H54 (cell line): Measurements from ENCODE around the gene TEX48.

ENCODE experiments used
- DNase-seq: peaks from one replicate; pipeline ENCODE4 v3.0.0; 2011; ENCODE audit warnings: low spot score, mixed read lengths; ENCODE audit not compliant: insufficient read length
- FAIRE-seq: peaks from 3 replicates; lab custom pipeline; 2011; peaks lifted over from hg19 to GRCh38; lab: Jason Lieb, UNC
- POLR2A ChIP-seq: IDR thresholded peaks from 2 replicates; pipeline ENCODE4 v1.6.1; 2011; ENCODE audit warnings: low read depth, mild to moderate bottlenecking, low read length

Gene TEX48

GRCh38 chr9:114641967-114642366 is 40.0 kb downstream of the TEX48 start:
- no peak for DNase-seq
- TF ChIP-seq POLR2A = no peak
- no peak for FAIRE-seq

GRCh38 chr9:114638404-114638803 is 43.6 kb downstream of the TEX48 start:
- no peak for FAIRE-seq
- no peak for DNase-seq
- no peak for TF ChIP-seq POLR2A

GRCh38 chr9:114634387-114634786 is 47.6 kb downstream of the TEX48 start:
- no peak for TF ChIP-seq POLR2A
- FAIRE-seq (no peak), DNase-seq (no peak)

GRCh38 chr9:114633438-114634089 is 48.4 kb downstream of the TEX48 start:
- TF ChIP-seq POLR2A = no peak
- FAIRE-seq = no peak
- DNase-seq = no peak

- TF ChIP-seq POLR2A = no peak
- FAIRE-seq (no peak), DNase-seq (no peak)
These were observed 50.8 kb downstream of the TEX48 start for GRCh38 chr9:114631166-114631565.

- no peak for TF ChIP-seq POLR2A
- FAIRE-seq (no peak), DNase-seq (no peak)
These were observed 52.4 kb downstream of the TEX48 start for GRCh38 chr9:114629563-114630090.

- FAIRE-seq (no peak), DNase-seq (no peak)
- no peak for TF ChIP-seq POLR2A
These were observed 54.4 kb downstream of the TEX48 start for GRCh38 chr9:114627553-114627952.

- no peak for FAIRE-seq
- no peak for TF ChIP-seq POLR2A
- no peak for DNase-seq
These were observed 55.5 kb downstream of the TEX48 start for GRCh38 chr9:114626415-114627020.

GRCh38 chr9:114624677-114625076 is 57.3 kb downstream of the TEX48 start:
- DNase-seq = no peak
- FAIRE-seq = no peak
- TF ChIP-seq POLR2A = no peak

GRCh38 chr9:114621975-114622609 is 59.9 kb downstream of the TEX48 start:
- FAIRE-seq (peak; percentile 98), DNase-seq (peak; percentile 78)
- TF ChIP-seq POLR2A = no peak

GRCh38 chr9:114621561-114621960 is 60.4 kb downstream of the TEX48 start:
- FAIRE-seq = no peak
- DNase-seq = no peak
- TF ChIP-seq POLR2A = no peak

GRCh38 chr9:114619191-114619761 is 62.7 kb downstream of the TEX48 start:
- DNase-seq (no peak), FAIRE-seq (no peak)
- no peak for TF ChIP-seq POLR2A

- DNase-seq (no peak), FAIRE-seq (no peak)
- TF ChIP-seq POLR2A = no peak
These were observed 65.1 kb downstream of the TEX48 start for GRCh38 chr9:114616684-114617520.
